ENCODE measurements around the gene CYP26C1. TPM values are rescaled to one million over a fixed set of nuclear protein-coding genes. Genes with fewer than 3 reads are reported as not detected.
A peak's percentile ranks its signal among the peaks of the same experiment; 100 is the strongest.

Gene CYP26C1
- total and polyA plus RNA-seq, 9 of the 15 experiments (the other 6 are each of a cell fraction or from before 2014, with no cell fraction given): 0.07 to 0.09 (median 0.07) TPM; not detected in 6

GRCh38 chr10:93071674-93072224 is 11.2 kb downstream of the CYP26C1 start (continued):
- TF ChIP-seq L3MBTL2 (IDR thresholded peaks at IDR 0.05): peak; percentile 44
- TF ChIP-seq EP300 (IDR thresholded peaks at IDR 0.05; ENCODE audit: low read length): peak; percentile 64
- TF ChIP-seq CREM (IDR thresholded peaks at IDR 0.05; ENCODE audit: low read depth): peak; percentile 46; the same call in 1 of the 2 replicates
- TF ChIP-seq ZNF277 (CRISPR knock-in tag; IDR thresholded peaks at IDR 0.05; ENCODE audit: borderline replicate concordance): no peak
- TF ChIP-seq NR2C1 (IDR thresholded peaks at IDR 0.05): peak; percentile 91
- TF ChIP-seq NR2C1 (tag; IDR thresholded peaks at IDR 0.05): peak; percentile 93
- 0 out of 2 replicates have a peak, but pooled peaks have one; percentile 3 for TF ChIP-seq NFE2 (IDR thresholded peaks at IDR 0.05; ENCODE audit: low read depth)
- no peak for TF ChIP-seq SMAD1 (IDR thresholded peaks at IDR 0.05; ENCODE audit: low read depth, low read length, partially characterized antibody)
- TF ChIP-seq SMC3 (conservative IDR thresholded peaks at IDR 0.05; ENCODE audit: insufficient read depth, low read depth, low read length): 0 out of 2 replicates have a peak, but pooled peaks have one; percentile 9
- TF ChIP-seq TCF3 (CRISPR knock-in tag; IDR thresholded peaks at IDR 0.05): peak; percentile 30; the same call in 1 of the 2 replicates
- peak; percentile 94 for TF ChIP-seq ESRRA (IDR thresholded peaks at IDR 0.05; ENCODE audit: borderline replicate concordance, low read depth)
- 0 out of 2 replicates have a peak, but pooled peaks have one; percentile 19 for TF ChIP-seq SMARCA4 (IDR thresholded peaks at IDR 0.05)
- TF ChIP-seq MAZ (CRISPR knock-in tag; conservative IDR thresholded peaks at IDR 0.05 in 1 of 2, IDR thresholded peaks at IDR 0.05 in 1 of 2): peak; percentile 19 to 52; a peak in 2 of 4 replicates
- no peak for TF ChIP-seq E2F4 (CRISPR knock-in tag; IDR thresholded peaks at IDR 0.05; ENCODE audit: low read depth)
- no peak for TF ChIP-seq PYGO2 (tag; IDR thresholded peaks at IDR 0.05)
- TF ChIP-seq TOE1 (IDR thresholded peaks at IDR 0.05; ENCODE audit: borderline replicate concordance): peak; percentile 59; the same call in 1 of the 2 replicates
- no peak for TF ChIP-seq TOE1 (CRISPR knock-in tag; IDR thresholded peaks at IDR 0.05; ENCODE audit: borderline replicate concordance, low read depth)
- TF ChIP-seq SUPT5H (IDR thresholded peaks at IDR 0.05): peak; percentile 42; the same call in 1 of the 2 replicates
- TF ChIP-seq ZHX1 (conservative IDR thresholded peaks at IDR 0.05; ENCODE audit: low read length): no peak
- TF ChIP-seq NCOA6 (IDR thresholded peaks at IDR 0.05): peak; percentile 22; the same call in 1 of the 2 replicates
- TF ChIP-seq MBD1 (CRISPR knock-in tag; IDR thresholded peaks at IDR 0.05): no peak
- TF ChIP-seq MTA3 (IDR thresholded peaks at IDR 0.05; ENCODE audit: borderline replicate concordance): 0 out of 2 replicates have a peak, but pooled peaks have one; percentile 28
- TF ChIP-seq KDM1A (IDR thresholded peaks at IDR 0.05): peak; percentile 64 to 65
- 0 out of 2 replicates have a peak, but pooled peaks have one; percentile 32 for TF ChIP-seq PML (IDR thresholded peaks at IDR 0.05; ENCODE audit: low read length)

Data from K562 (cell line).